ENCODE results near the gene PLAGL1.

Gene PLAGL1

GRCh38 chr6:144007478-144008119, 460 bp downstream of the PLAGL1 start:
- no peak for DNase-seq

- no peak for DNase-seq
These were observed 1.2 kb downstream of the PLAGL1 start for GRCh38 chr6:144006736-144007477.

- no peak for DNase-seq
These were observed 8.7 kb downstream of the PLAGL1 start for GRCh38 chr6:143999406-143999805.

GRCh38 chr6:143998686-143999085, 9.4 kb downstream of the PLAGL1 start:
- no peak for DNase-seq

- DNase-seq, result no peak
These were observed 14.0 kb downstream of the PLAGL1 start for GRCh38 chr6:143993965-143994646.

GRCh38 chr6:143992285-143992684, 15.8 kb downstream of the PLAGL1 start:
- DNase-seq, result no peak

GRCh38 chr6:143986463-143987065, 21.5 kb downstream of the PLAGL1 start:
- no peak for DNase-seq

- DNase-seq, result no peak
These were observed 23.4 kb downstream of the PLAGL1 start for GRCh38 chr6:143984666-143985065.

GRCh38 chr6:143982968-143983367, 25.1 kb downstream of the PLAGL1 start:
- no peak for DNase-seq

- DNase-seq, result no peak
These were observed 27.1 kb downstream of the PLAGL1 start for GRCh38 chr6:143980921-143981320.

GRCh38 chr6:143976806-143977349, 31.2 kb downstream of the PLAGL1 start:
- DNase-seq, result no peak

- no peak for DNase-seq
These were observed 34.0 kb downstream of the PLAGL1 start for GRCh38 chr6:143974089-143974488.

GRCh38 chr6:143973097-143973966, 34.7 kb downstream of the PLAGL1 start:
- DNase-seq, result no peak

GRCh38 chr6:143971482-143972205, 36.4 kb downstream of the PLAGL1 start:
- DNase-seq, result no peak

- DNase-seq, result no peak
These were observed 37.4 kb downstream of the PLAGL1 start for GRCh38 chr6:143970456-143971218.

- no peak for DNase-seq
These were observed 39.0 kb downstream of the PLAGL1 start for GRCh38 chr6:143969077-143969476.

GRCh38 chr6:143967706-143968376, 40.2 kb downstream of the PLAGL1 start:
- no peak for DNase-seq

GRCh38 chr6:143966312-143966711, 41.7 kb downstream of the PLAGL1 start:
- no peak for DNase-seq

- no peak for DNase-seq
These were observed 42.4 kb downstream of the PLAGL1 start for GRCh38 chr6:143965503-143966171.
